ENCODE data around the gene CMTR2.

The CMTR2 gene

GRCh38 chr16:71259086-71259485, 30.1 kb downstream of the CMTR2 start:
- H3K4me3 ChIP-seq (ENCODE audit: low read depth, low read length), result no peak overlapping the region
- no peak for TF ChIP-seq CTCF (conservative IDR thresholded peaks at IDR 0.05; ENCODE audit: low read depth, low read length)
- no peak for DNase-seq (ENCODE audit: low read depth)

- DNase-seq (ENCODE audit: low read depth), result no peak
- no peak for TF ChIP-seq CTCF (conservative IDR thresholded peaks at IDR 0.05; ENCODE audit: low read depth, low read length)
- no peak overlapping the region for H3K4me3 ChIP-seq (ENCODE audit: low read depth, low read length)
Measured at GRCh38 chr16:71258372-71258771, 30.8 kb downstream of the CMTR2 start.

- no peak overlapping the region for H3K4me3 ChIP-seq (ENCODE audit: low read depth, low read length)
- no peak for DNase-seq (ENCODE audit: low read depth)
- no peak for TF ChIP-seq CTCF (conservative IDR thresholded peaks at IDR 0.05; ENCODE audit: low read depth, low read length)
Measured at GRCh38 chr16:71257768-71258167, 31.4 kb downstream of the CMTR2 start.

- TF ChIP-seq CTCF (conservative IDR thresholded peaks at IDR 0.05; ENCODE audit: low read depth, low read length), result no peak
- DNase-seq (ENCODE audit: low read depth), result no peak
- H3K4me3 ChIP-seq (ENCODE audit: low read depth, low read length), result no peak overlapping the region
Measured at GRCh38 chr16:71255721-71256120, 33.5 kb downstream of the CMTR2 start.

GRCh38 chr16:71254832-71255525, 34.2 kb downstream of the CMTR2 start:
- no peak overlapping the region for H3K4me3 ChIP-seq (ENCODE audit: low read depth, low read length)
- no peak for DNase-seq (ENCODE audit: low read depth)
- TF ChIP-seq CTCF (conservative IDR thresholded peaks at IDR 0.05; ENCODE audit: low read depth, low read length), result no peak

- no peak for TF ChIP-seq CTCF (conservative IDR thresholded peaks at IDR 0.05; ENCODE audit: low read depth, low read length)
- DNase-seq (ENCODE audit: low read depth), result peak; percentile 12
- H3K4me3 ChIP-seq (ENCODE audit: low read depth, low read length), result no peak overlapping the region
Measured at GRCh38 chr16:71250461-71251235, 38.6 kb downstream of the CMTR2 start.
